Activated CD8-positive, alpha-beta T cell treated with anti-CD3 and anti-CD28 coated beads for 36 hours (primary cell): ENCODE measurements around the gene EGFR. TPM values are rescaled to one million over a fixed set of nuclear protein-coding genes. Genes with fewer than 3 reads are reported as not detected.

Source experiments
- ATAC-seq: fragments of 200-7000 bp; cut with Tn5 transposase; one replicate; pipeline ENCODE4 v1.10.0; 2021; ENCODE audit warnings: mild to moderate bottlenecking, moderate library complexity
- CTCF ChIA-PET: fragments of 350-600 bp; sonication (Branson Sonifier 250); formaldehyde crosslinking; loops from one replicate; lab custom pipeline; 2021; ENCODE audit warnings: antibody characterized with exemption; lab: Charles Lee
- POLR2A ChIA-PET: fragments of 350-600 bp; sonication (Branson Sonifier 250); formaldehyde crosslinking; loops from one replicate; lab custom pipeline; 2021; ENCODE audit warnings: antibody characterized with exemption; lab: Charles Lee
- DNase-seq: peaks from one replicate; pipeline ENCODE4 v3.0.0-alpha.2; 2020
- H3K27ac Mint-ChIP-seq: one replicate; pipeline ENCODE4 v1.8.0; 2021; ENCODE audit warnings: mild to moderate bottlenecking, mixed read lengths
- H3K27me3 Mint-ChIP-seq: one replicate; pipeline ENCODE4 v1.8.0; 2021; ENCODE audit warnings: mixed read lengths
- H3K36me3 Mint-ChIP-seq: one replicate; pipeline ENCODE4 v1.8.0; 2021; ENCODE audit warnings: low read depth, mixed read lengths
- H3K4me1 Mint-ChIP-seq: one replicate; pipeline ENCODE4 v1.8.0; 2021; ENCODE audit warnings: low read depth, mixed read lengths
- H3K4me3 Mint-ChIP-seq: one replicate; pipeline ENCODE4 v1.8.0; 2021; ENCODE audit warnings: mild to moderate bottlenecking, moderate library complexity, mixed read lengths
- H3K9me3 Mint-ChIP-seq: one replicate; pipeline ENCODE4 v1.8.0; 2021; ENCODE audit warnings: mixed read lengths
- CTCF ChIP-seq: fragments of 200-600 bp; IDR thresholded peaks from one replicate; pipeline ENCODE4 v1.8.0; 2022; ENCODE audit warnings: antibody characterized with exemption, mild to moderate bottlenecking
- intact Hi-C: fragments of 100-400 bp; cut with micrococcal nuclease; formaldehyde crosslinking; loops from one replicate; pipeline ENCODE4 v1.10.0; 2022
- total RNA-seq, 2 experiments: library from RNA; stranded (reverse); gene quantifications; one replicate each; pipeline ENCODE4 v1.2.3, GENCODE V29; 2021

EGFR gene
- total RNA-seq, 2 experiments from 2014 or later: not detected

- ChIA-PET CTCF (no interaction called here), POLR2A (no interaction called here)
- Mint-ChIP-seq H3K36me3 (no peaks in the 10 kb centered on the region), H3K27me3 (peaks cover 10% of the 10 kb centered on the region), H3K4me3 (no peak overlapping the region), H3K9me3 (no peaks in the 10 kb centered on the region), H3K4me1 (no peaks in the 10 kb centered on the region), H3K27ac (no peak overlapping the region)
- intact Hi-C loops: no loop called here
- no peak for TF ChIP-seq CTCF
- DNase-seq: no peak
- no peak for ATAC-seq
These were observed 167.3 kb downstream of the EGFR start for GRCh38 chr7:55185941-55186609.

- DNase-seq: no peak
- CTCF ChIA-PET: no interaction called here
- no peaks in the 10 kb centered on the region for H3K4me1 Mint-ChIP-seq
- peaks cover 10% of the 10 kb centered on the region for H3K27me3 Mint-ChIP-seq
- no peak overlapping the region for H3K27ac Mint-ChIP-seq
- H3K36me3 Mint-ChIP-seq: no peaks in the 10 kb centered on the region
- ATAC-seq: no peak
- no peaks in the 10 kb centered on the region for H3K9me3 Mint-ChIP-seq
- intact Hi-C loops: no loop called here
- TF ChIP-seq CTCF: no peak
- POLR2A ChIA-PET: no interaction called here
- H3K4me3 Mint-ChIP-seq: no peak overlapping the region
These were observed 169.1 kb downstream of the EGFR start for GRCh38 chr7:55187701-55188491.

GRCh38 chr7:55188590-55189138 lies 169.8 kb downstream of the EGFR start:
- DNase-seq: no peak
- H3K36me3 Mint-ChIP-seq: no peaks in the 10 kb centered on the region
- ATAC-seq: no peak
- ChIA-PET POLR2A (no interaction called here), CTCF (no interaction called here)
- TF ChIP-seq CTCF: no peak
- H3K27ac Mint-ChIP-seq: no peak overlapping the region
- intact Hi-C loops: no loop called here
- no peak overlapping the region for H3K4me3 Mint-ChIP-seq
- peaks cover 10% of the 10 kb centered on the region for H3K27me3 Mint-ChIP-seq
- no peaks in the 10 kb centered on the region for H3K9me3 Mint-ChIP-seq
- H3K4me1 Mint-ChIP-seq: no peaks in the 10 kb centered on the region

- POLR2A ChIA-PET: no interaction called here
- CTCF ChIA-PET: no interaction called here
- Mint-ChIP-seq H3K36me3 (no peaks in the 10 kb centered on the region), H3K27ac (no peak overlapping the region), H3K4me1 (no peaks in the 10 kb centered on the region), H3K27me3 (peaks cover 10% of the 10 kb centered on the region), H3K4me3 (no peak overlapping the region), H3K9me3 (no peaks in the 10 kb centered on the region)
- DNase-seq: no peak
- no peak for TF ChIP-seq CTCF
- ATAC-seq: no peak
- intact Hi-C loops: no loop called here
These were observed 170.4 kb downstream of the EGFR start for GRCh38 chr7:55189146-55189766.
